GM23248 (cell line): ENCODE data around the gene GNAI2.

Experiments
- EZH2 ChIP-seq: fragments of 200-600 bp; sonication (generic); IDR thresholded peaks from 2 replicates; pipeline ENCODE4 v1.6.1; 2018; ENCODE audit warnings: antibody characterized with exemption, mild to moderate bottlenecking; ENCODE audit not compliant: insufficient read depth, poor library complexity, severe bottlenecking
- EZH2phosphoT487 ChIP-seq: fragments of 200-600 bp; sonication (generic); IDR thresholded peaks from 2 replicates; pipeline ENCODE4 v1.6.1; 2018; ENCODE audit warnings: antibody characterized with exemption, moderate library complexity, mild to moderate bottlenecking, low read depth; ENCODE audit not compliant: insufficient read depth

DNA sequence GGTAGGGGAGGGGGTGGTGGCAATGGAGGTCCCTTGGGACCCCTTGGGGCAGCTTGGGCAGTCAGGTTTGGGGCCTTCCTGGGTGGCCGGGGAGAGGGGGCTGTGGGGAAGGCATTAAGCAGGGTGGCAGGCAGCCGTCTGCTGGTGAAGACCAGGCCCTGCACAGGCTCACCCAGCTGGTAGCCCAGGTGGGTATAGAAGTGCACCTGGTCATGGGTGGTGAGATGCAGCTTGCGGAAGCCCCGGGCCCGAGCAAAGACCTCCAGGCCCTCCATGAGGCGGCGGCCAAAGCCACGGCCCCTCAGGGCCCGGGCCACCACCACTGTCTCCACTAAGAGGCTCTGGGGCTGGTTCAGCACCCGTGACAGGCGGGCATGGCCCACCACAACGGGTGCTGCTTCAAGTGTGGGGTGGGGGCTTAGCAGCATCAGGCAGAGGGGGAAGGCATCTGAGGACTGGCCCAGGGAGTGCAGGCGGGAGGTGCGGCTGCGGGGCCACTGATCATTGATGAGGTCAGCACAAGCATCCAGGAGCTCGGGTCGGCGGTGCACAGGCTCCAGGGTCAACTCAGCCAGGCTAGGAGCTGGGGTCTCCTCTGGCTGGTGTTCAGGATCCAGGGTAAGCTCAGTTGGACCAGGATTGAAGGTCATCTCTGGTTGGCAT is 60.8 kb downstream of the GNAI2 start:
- TF ChIP-seq EZH2 (no peak), EZH2phosphoT487 (no peak)
